ENCODE measurements around the gene JAZF1. TPM values are rescaled to one million over a fixed set of nuclear protein-coding genes. Genes with fewer than 3 reads are reported as not detected.

Gene JAZF1
- total RNA-seq, 1 experiment from 2014 or later, result 0.95 TPM

DNA sequence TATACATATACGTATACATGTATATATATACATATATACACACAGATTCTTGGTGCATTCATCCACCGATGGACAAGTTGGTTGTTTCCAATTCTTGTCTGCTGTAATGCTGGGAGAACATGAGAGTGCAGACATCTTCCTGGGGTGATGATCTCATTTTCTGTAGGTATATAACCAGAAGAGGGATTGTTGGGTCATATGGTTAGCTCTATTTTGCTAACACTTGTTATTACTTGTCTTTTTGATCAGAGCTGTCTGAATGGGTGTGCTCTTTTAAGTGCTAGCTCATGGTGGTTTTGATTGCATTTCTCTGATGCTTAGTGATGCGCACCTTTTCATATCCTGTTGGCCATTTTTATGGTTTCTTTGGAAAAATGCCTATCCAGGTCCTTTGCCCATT is 334.2 kb downstream of the JAZF1 start:
- Histone ChIP-seq H3K36me3 (ENCODE audit: control insufficient read depth, insufficient read depth, low read length) (no peaks in the 10 kb centered on the region), H3K9me3 (no peaks in the 10 kb centered on the region), H3K4me1 (no peaks in the 10 kb centered on the region), H3K27me3 (replicated peaks; ENCODE audit: control insufficient read depth, insufficient read depth, low read length) (no peaks in the 10 kb centered on the region), H3K4me3 (ENCODE audit: low read depth, low read length) (no peak overlapping the region)
- Mint-ChIP-seq H3K27ac (ENCODE audit: unreplicated experiment) (no peak overlapping the region), H3K36me3 (ENCODE audit: insufficient read depth, unreplicated experiment) (no peaks in the 10 kb centered on the region), H3K4me3 (ENCODE audit: unreplicated experiment) (no peak overlapping the region), H3K27me3 (ENCODE audit: insufficient read depth, unreplicated experiment) (peaks cover 4% of the 10 kb centered on the region), H3K9me3 (ENCODE audit: unreplicated experiment) (no peaks in the 10 kb centered on the region), H3K4me1 (ENCODE audit: low read depth, unreplicated experiment) (no peaks in the 10 kb centered on the region)
- no peak for DNase-seq
- ChIA-PET POLR2A (no interaction called here), CTCF (no interaction called here)
- intact Hi-C loops (cut with micrococcal nuclease; ENCODE audit: unreplicated experiment), result no loop called here
- TF ChIP-seq, protein P1, sequence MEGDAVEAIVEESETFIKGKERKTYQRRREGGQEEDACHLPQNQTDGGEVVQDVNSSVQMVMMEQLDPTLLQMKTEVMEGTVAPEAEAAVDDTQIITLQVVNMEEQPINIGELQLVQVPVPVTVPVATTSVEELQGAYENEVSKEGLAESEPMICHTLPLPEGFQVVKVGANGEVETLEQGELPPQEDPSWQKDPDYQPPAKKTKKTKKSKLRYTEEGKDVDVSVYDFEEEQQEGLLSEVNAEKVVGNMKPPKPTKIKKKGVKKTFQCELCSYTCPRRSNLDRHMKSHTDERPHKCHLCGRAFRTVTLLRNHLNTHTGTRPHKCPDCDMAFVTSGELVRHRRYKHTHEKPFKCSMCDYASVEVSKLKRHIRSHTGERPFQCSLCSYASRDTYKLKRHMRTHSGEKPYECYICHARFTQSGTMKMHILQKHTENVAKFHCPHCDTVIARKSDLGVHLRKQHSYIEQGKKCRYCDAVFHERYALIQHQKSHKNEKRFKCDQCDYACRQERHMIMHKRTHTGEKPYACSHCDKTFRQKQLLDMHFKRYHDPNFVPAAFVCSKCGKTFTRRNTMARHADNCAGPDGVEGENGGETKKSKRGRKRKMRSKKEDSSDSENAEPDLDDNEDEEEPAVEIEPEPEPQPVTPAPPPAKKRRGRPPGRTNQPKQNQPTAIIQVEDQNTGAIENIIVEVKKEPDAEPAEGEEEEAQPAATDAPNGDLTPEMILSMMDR (IDR thresholded peaks at IDR 0.05; ENCODE audit: insufficient read depth in 1 of 2, low read depth in 1 of 2, low read length in 1 of 2, severe bottlenecking in 1 of 2, unreplicated experiment in 1 of 2), result no peak
- BruUV-seq (replicated peaks), result no TSS peak

DNA sequence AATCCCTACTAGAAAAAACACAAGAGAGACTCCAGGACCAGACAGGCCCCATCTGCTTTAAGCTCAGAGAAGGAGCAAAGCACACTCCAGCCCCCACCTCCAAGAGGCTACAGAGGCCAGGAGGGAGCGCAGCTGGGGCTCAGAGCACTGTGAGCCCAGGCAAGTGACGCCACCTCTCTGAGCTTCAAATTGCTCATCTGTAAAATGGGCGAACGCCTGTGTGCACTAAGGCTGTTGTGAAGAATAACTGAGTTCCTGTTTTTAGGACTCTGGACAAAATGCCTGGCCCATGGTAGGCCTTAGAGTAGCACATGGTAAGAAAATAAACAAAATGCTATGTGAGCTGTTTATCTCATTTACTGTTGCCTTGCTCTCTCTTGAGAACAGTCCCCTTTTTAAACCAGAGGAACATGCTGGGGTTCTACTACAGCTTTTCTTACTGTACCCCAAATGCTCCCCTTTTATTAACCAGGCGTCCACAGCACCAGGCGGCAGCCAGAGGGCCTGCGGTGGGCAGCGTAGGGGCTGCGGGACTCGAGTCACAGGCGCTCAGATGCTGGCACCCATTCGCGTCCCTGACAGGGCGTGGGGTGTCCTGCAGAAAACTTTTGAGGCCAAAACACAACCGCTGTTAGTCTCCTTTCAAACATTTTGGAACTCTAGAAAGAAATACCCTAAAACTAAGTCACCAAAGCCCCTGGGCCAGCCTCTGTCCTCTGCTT is 336.9 kb downstream of the JAZF1 start:
- BruUV-seq (replicated peaks), result no TSS peak
- Histone ChIP-seq H3K27me3 (replicated peaks; ENCODE audit: control insufficient read depth, insufficient read depth, low read length) (no peaks in the 10 kb centered on the region), H3K4me1 (no peaks in the 10 kb centered on the region), H3K36me3 (ENCODE audit: control insufficient read depth, insufficient read depth, low read length) (no peaks in the 10 kb centered on the region), H3K4me3 (ENCODE audit: low read depth, low read length) (no peak overlapping the region), H3K9me3 (no peaks in the 10 kb centered on the region)
- no peak overlapping the region for H3K4me3 Mint-ChIP-seq (ENCODE audit: unreplicated experiment)
- ChIA-PET POLR2A (no interaction called here), CTCF (no interaction called here)
- peaks cover 4% of the 10 kb centered on the region for H3K27me3 Mint-ChIP-seq (ENCODE audit: insufficient read depth, unreplicated experiment)
- H3K9me3 Mint-ChIP-seq (ENCODE audit: unreplicated experiment), result no peaks in the 10 kb centered on the region
- no peaks in the 10 kb centered on the region for H3K36me3 Mint-ChIP-seq (ENCODE audit: insufficient read depth, unreplicated experiment)
- intact Hi-C loops (cut with micrococcal nuclease; ENCODE audit: unreplicated experiment), result no loop called here
- H3K27ac Mint-ChIP-seq (ENCODE audit: unreplicated experiment), result no peak overlapping the region
- no peak for DNase-seq
- TF ChIP-seq, protein P1 (IDR thresholded peaks at IDR 0.05; ENCODE audit: insufficient read depth in 1 of 2, low read depth in 1 of 2, low read length in 1 of 2, severe bottlenecking in 1 of 2, unreplicated experiment in 1 of 2), result no peak
- no peaks in the 10 kb centered on the region for H3K4me1 Mint-ChIP-seq (ENCODE audit: low read depth, unreplicated experiment)

DNA sequence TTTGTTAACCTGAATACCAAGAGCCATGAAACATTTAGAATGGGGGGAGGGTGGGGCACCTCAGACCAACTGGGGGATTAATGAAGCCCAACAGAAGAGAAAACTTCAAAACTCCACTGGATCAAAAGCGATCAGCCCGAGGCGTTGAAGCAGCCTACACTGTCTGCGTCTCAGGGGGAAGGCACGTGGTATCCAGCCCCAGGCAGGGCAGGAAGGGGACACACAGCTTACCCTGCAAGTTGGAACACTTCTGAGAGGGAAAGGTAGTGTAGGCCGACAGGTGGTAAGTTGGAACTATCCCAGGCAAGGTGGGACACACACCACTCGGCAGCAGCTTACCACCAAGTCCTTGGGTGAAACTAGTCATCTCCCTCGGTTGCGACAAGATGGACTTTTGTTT is 337.7 kb downstream of the JAZF1 start:
- Histone ChIP-seq H3K36me3 (ENCODE audit: control insufficient read depth, insufficient read depth, low read length) (no peaks in the 10 kb centered on the region), H3K4me3 (ENCODE audit: low read depth, low read length) (no peak overlapping the region), H3K9me3 (no peaks in the 10 kb centered on the region), H3K4me1 (peaks cover 5% of the 10 kb centered on the region), H3K27me3 (replicated peaks; ENCODE audit: control insufficient read depth, insufficient read depth, low read length) (no peaks in the 10 kb centered on the region)
- H3K4me3 Mint-ChIP-seq (ENCODE audit: unreplicated experiment), result no peak overlapping the region
- TF ChIP-seq, protein P1 (IDR thresholded peaks at IDR 0.05; ENCODE audit: insufficient read depth in 1 of 2, low read depth in 1 of 2, low read length in 1 of 2, severe bottlenecking in 1 of 2, unreplicated experiment in 1 of 2), result no peak
- no TSS peak for BruUV-seq (replicated peaks)
- H3K36me3 Mint-ChIP-seq (ENCODE audit: insufficient read depth, unreplicated experiment), result no peaks in the 10 kb centered on the region
- no peak overlapping the region for H3K27ac Mint-ChIP-seq (ENCODE audit: unreplicated experiment)
- no peaks in the 10 kb centered on the region for H3K9me3 Mint-ChIP-seq (ENCODE audit: unreplicated experiment)
- intact Hi-C loops (cut with micrococcal nuclease; ENCODE audit: unreplicated experiment), result no loop called here
- no peak for DNase-seq
- H3K4me1 Mint-ChIP-seq (ENCODE audit: low read depth, unreplicated experiment), result no peaks in the 10 kb centered on the region
- CTCF ChIA-PET, result no interaction called here
- POLR2A ChIA-PET, result no interaction called here
- peaks cover 4% of the 10 kb centered on the region for H3K27me3 Mint-ChIP-seq (ENCODE audit: insufficient read depth, unreplicated experiment)
